DND-41 (cell line): ENCODE data around the gene SRP14.

Experiments
- ATAC-seq: fragments of 200-7000 bp; cut with Tn5 transposase; 3 replicates; pipeline ENCODE4 v1.9.1; 2021; ENCODE audit warnings: low read depth; ENCODE audit not compliant: insufficient read depth
- DNase-seq: peaks from one replicate; pipeline ENCODE4 v3.0.0-alpha.2; 2020
- H2AFZ ChIP-seq: 2 replicates; pipeline ENCODE4 v1.6.0; 2012; ENCODE audit warnings: low read depth, low read length
- H3K27ac ChIP-seq: 2 replicates; pipeline ENCODE4 v1.5.1; 2012; ENCODE audit warnings: low read length, inconsistent platforms
- H3K27me3 ChIP-seq: fragments of 200-600 bp; sonication (generic); 2 replicates; pipeline ENCODE4 v1.6.0; 2012; ENCODE audit warnings: low read length, mild to moderate bottlenecking, inconsistent platforms; ENCODE audit not compliant: insufficient read depth, poor library complexity
- H3K36me3 ChIP-seq: 2 replicates; pipeline ENCODE4 v1.5.1; 2012; ENCODE audit warnings: low read length, inconsistent platforms; ENCODE audit not compliant: insufficient read depth
- H3K4me1 ChIP-seq: 2 replicates; pipeline ENCODE4 v1.5.1; 2012; ENCODE audit warnings: mild to moderate bottlenecking, low read length; ENCODE audit not compliant: insufficient read depth
- H3K4me2 ChIP-seq: 2 replicates; pipeline ENCODE4 v1.6.0; 2012; ENCODE audit warnings: mild to moderate bottlenecking, moderate library complexity, low read length, inconsistent platforms; ENCODE audit not compliant: insufficient read depth
- H3K4me3 ChIP-seq, 2 experiments: fragments of 200-600 bp in 1 of 2; shearing (Covaris generic) in 1 of 2; 2 replicates each; pipeline ENCODE4 v1.5.1; 2012 to 2016; ENCODE audit warnings: inconsistent platforms in 2 of 2, low read length in 2 of 2, mild to moderate bottlenecking in 2 of 2, low read depth in 1 of 2, moderate library complexity in 1 of 2
- H3K79me2 ChIP-seq: 2 replicates; pipeline ENCODE4 v1.6.0; 2012; ENCODE audit warnings: low read length, inconsistent platforms; ENCODE audit not compliant: insufficient read depth
- H3K9ac ChIP-seq: 2 replicates; pipeline ENCODE4 v1.6.0; 2012; ENCODE audit warnings: low read depth, mild to moderate bottlenecking, inconsistent platforms, low read length, moderate library complexity
- H3K9me3 ChIP-seq: 2 replicates; pipeline ENCODE4 v1.5.1; 2012; ENCODE audit warnings: low read length, moderate library complexity, mild to moderate bottlenecking, inconsistent platforms; ENCODE audit not compliant: insufficient read depth, severe bottlenecking
- H4K20me1 ChIP-seq: 2 replicates; pipeline ENCODE4 v1.6.0; 2012; ENCODE audit warnings: low read length; ENCODE audit not compliant: insufficient read depth
- EZH2 ChIP-seq: IDR thresholded peaks from 3 replicates; pipeline ENCODE4 v1.6.1; 2012; ENCODE audit warnings: borderline replicate concordance, low read depth, mild to moderate bottlenecking, moderate library complexity, low read length, inconsistent platforms; ENCODE audit not compliant: severe bottlenecking
- TF ChIP-seq, protein P1 (sequence below): IDR thresholded peaks from 2 replicates; pipeline ENCODE4 v1.5.1; 2012; ENCODE audit warnings: borderline replicate concordance, low read length, moderate library complexity, mild to moderate bottlenecking; ENCODE audit not compliant: poor library complexity, severe bottlenecking; ENCODE audit errors: extremely low read depth

Gene SRP14

DNA sequence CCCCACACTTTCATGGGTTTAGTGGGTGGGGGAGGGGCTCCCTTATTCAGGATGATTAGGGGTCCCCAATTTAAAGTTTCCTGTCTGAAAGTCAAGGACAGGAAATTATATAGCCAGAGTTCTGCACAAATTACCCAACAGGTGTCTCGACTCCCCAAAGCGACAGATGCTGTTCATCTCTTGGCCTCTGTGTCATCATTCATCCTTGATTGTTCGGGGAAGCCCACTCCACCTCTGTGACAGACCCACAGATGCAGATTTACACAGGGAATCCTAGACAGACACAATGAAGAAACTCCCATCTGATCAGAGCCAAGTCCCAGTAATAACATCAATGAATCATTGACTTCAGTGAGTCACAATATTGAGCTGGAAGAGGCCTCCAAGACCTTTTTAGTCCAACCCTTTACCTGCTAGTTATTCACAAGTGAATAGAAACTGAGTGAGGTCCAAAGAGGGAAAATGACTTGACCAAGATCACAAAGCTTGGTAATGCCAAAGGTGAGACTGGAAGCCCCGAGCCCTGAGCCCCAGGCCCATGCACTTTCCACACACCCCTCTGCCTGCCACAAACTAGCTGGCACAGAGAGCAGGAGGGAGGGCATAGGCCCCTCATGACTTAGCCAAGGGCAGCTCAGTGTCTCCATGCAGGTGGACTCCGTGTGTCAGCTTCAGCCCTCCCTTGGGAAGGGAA is 7.9 kb upstream of the SRP14 start:
- TF ChIP-seq, protein P1, sequence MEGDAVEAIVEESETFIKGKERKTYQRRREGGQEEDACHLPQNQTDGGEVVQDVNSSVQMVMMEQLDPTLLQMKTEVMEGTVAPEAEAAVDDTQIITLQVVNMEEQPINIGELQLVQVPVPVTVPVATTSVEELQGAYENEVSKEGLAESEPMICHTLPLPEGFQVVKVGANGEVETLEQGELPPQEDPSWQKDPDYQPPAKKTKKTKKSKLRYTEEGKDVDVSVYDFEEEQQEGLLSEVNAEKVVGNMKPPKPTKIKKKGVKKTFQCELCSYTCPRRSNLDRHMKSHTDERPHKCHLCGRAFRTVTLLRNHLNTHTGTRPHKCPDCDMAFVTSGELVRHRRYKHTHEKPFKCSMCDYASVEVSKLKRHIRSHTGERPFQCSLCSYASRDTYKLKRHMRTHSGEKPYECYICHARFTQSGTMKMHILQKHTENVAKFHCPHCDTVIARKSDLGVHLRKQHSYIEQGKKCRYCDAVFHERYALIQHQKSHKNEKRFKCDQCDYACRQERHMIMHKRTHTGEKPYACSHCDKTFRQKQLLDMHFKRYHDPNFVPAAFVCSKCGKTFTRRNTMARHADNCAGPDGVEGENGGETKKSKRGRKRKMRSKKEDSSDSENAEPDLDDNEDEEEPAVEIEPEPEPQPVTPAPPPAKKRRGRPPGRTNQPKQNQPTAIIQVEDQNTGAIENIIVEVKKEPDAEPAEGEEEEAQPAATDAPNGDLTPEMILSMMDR, result no peak
- no peak for TF ChIP-seq EZH2
- peaks cover 77% of the 10 kb centered on the region for H3K4me1 ChIP-seq
- H3K27me3 ChIP-seq, result no peaks in the 10 kb centered on the region
- ATAC-seq (no peak), DNase-seq (no peak)
- peaks cover 23% of the 10 kb centered on the region for H3K79me2 ChIP-seq
- H3K4me2 ChIP-seq, result no peak overlapping the region; the same call in 1 of the 2 replicates
- peak overlapping the region; percentile 100 for H3K27ac ChIP-seq
- no peak overlapping the region for H3K4me3 ChIP-seq
- H3K9me3 ChIP-seq, result no peaks in the 10 kb centered on the region
- peak overlapping the region; percentile 46 for H3K9ac ChIP-seq
- no peaks in the 10 kb centered on the region for H4K20me1 ChIP-seq
- peaks cover 15% of the 10 kb centered on the region; the same call in 1 of the 2 replicates for H3K36me3 ChIP-seq
- no peak overlapping the region for H2AFZ ChIP-seq

DNA sequence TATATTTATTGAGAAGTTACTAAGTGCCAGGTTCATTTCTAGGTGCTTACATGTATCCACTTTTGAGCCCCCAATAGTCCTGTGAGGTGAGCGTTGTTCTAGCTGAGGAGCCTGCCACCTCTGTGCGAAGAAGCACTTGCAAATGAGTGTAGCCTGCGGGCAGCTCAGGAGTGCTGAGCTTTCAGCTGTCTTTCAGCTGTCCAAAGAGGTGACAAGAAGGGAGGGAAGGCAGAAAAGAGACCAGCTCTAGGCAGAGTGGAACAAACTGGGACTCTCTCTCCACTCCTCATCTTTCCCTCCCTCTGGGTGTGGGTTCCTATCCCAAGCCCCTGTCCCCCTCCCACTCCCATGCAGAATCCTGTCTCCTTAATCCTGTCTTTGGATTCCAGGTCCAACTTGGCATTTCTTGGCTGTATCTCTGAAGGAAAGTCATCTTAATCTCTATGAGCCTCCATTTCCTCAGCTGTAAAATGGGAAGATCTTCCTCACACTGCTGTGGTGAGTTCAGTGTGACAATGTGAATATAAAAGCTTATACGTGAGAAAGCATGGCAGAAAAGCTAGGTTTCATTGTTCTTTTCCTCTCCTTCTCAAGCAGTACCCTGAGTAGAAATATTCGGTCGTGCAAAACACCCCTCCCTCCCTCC is 6.7 kb upstream of the SRP14 start:
- no peaks in the 10 kb centered on the region for H3K27me3 ChIP-seq
- H3K27ac ChIP-seq, result peak overlapping the region; percentile 100
- peaks cover 15% of the 10 kb centered on the region; the same call in 1 of the 2 replicates for H3K36me3 ChIP-seq
- H3K9ac ChIP-seq, result peak overlapping the region; percentile 24
- TF ChIP-seq, protein P1, result no peak
- TF ChIP-seq EZH2, result no peak
- H3K79me2 ChIP-seq, result peaks cover 31% of the 10 kb centered on the region
- H3K4me3 ChIP-seq, result no peak overlapping the region
- DNase-seq, result no peak
- H3K4me1 ChIP-seq, result peaks cover 72% of the 10 kb centered on the region
- no peaks in the 10 kb centered on the region for H3K9me3 ChIP-seq
- no peak overlapping the region for H2AFZ ChIP-seq
- no peaks in the 10 kb centered on the region for H4K20me1 ChIP-seq
- H3K4me2 ChIP-seq, result no peak overlapping the region
- ATAC-seq, result no peak

DNA sequence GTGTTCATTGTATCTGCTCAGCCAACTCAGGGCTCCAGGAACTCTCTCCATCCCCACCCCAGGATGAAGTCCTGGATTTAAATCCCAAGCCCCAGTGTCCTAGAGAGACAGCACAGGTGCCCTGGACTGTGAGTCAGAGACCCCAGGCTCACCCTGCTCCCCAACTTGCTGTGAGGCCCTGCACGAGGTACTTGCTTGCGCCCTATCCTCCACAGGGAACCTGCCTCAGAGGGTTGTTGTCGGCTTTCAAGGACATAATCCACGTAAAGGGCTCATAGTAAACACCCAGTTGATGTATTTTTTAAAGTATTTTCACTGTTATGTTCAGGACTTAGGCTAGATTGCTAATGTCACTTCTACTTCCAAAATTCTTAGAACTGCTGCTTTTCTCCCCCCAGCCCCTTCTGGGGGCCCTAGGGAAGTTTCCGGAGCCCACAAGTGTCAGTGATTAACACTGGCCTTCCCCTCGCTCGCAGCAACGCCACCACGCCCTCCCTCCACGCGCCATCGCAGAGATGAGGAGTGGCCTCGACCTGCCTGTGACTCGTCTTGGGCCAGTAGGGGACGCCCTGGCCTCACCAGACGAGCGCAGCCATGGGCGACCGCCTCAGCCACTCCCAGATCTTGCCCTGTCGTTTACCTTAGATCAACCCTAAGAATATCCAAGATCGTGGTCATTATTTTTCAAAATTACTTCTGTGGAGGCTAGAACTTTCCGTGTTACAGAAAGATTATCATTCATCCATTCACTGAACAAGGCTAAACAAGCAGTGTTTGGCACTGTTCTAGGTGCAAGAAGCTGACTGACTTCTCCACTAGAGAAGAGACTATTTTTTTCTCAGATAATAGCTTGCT is 6.0 kb upstream of the SRP14 start:
- Histone ChIP-seq H3K27me3 (no peaks in the 10 kb centered on the region), H4K20me1 (no peaks in the 10 kb centered on the region), H3K4me2 (peak overlapping the region; percentile 28; the same call in 1 of the 2 replicates), H3K79me2 (peaks cover 31% of the 10 kb centered on the region), H2AFZ (no peak overlapping the region), H3K9me3 (no peaks in the 10 kb centered on the region), H3K9ac (peak overlapping the region; percentile 24), H3K27ac (peak overlapping the region; percentile 100), H3K36me3 (peaks cover 11% of the 10 kb centered on the region; the same call in 1 of the 2 replicates), H3K4me3 (no peak overlapping the region), H3K4me1 (peaks cover 72% of the 10 kb centered on the region)
- DNase-seq (peak; percentile 77), ATAC-seq (peak; percentile 59)
- TF ChIP-seq EZH2, result no peak
- TF ChIP-seq, protein P1, result peak; percentile 75
